Activated effector memory CD4-positive, alpha-beta T cell treated with anti-CD3 and anti-CD28 coated beads, Interleukin-2, amount 50 U/mL, for 16 hours (primary cell): Measurements from ENCODE around the gene PSMB7.

Experiments used
- DNase-seq: peaks from one replicate; pipeline ENCODE4 v3.0.0-alpha.2; 2020

PSMB7 gene

DNA sequence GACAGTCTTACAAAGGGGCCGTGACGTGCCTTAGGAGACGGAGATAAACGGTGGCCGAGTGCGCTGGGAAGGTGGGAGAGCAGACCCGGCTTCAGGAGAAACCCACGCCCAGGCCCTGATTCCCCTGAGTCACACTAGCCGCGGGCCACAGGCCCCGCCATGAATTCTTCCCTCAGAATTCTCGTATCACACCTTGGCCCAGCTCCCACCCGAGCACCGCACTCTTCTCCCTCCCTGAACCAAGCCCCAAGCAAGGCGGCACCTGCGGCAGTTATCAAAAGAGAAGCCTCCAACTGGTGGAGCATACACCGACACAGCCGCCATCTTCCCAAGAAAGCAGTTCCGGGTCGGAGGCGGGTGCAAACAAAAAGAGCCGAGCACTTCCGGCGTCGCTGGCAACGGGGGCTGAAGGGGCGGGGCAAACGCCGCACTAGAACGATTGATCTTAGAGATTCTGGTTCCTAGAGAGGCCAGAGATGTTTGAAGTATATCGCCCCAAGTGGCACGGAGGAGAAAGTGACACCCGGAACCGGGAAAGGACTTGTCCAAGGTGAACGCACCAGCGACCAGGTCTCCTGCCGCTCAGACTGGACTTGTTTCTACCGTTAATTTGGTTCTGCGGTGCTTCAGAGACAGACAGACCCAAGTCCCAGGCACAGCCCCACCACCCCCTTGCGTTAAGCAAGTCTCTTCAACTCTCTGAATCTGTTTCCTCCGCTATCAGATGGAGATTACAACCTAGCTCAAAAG lies at the start of gene PSMB7:
TSS of gene PSMB7 (minus strand) at position 341 of the 750 bp plus-strand sequence. CDS start at position 324, 17 bp downstream.
- DNase-seq: peak; percentile 99

DNA sequence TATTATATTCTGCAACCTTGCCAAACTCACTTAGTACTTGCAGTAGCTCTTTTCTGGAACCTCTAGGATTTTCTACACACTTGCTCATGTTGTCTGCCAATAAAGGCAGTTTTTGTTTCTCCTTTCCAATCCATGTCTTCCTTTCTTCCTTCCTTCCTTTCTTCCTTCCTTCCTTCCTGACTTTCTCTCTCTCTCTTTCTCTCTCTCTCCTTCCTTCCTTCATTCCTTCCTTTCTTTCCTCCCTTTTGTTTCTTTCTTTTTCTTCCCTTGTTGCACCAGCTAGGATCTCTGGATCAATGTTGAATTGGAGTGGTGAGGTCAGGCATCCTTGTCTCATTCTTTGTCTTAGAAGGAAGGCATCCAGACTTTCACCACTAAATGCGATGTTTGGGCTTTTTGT lies 47.5 kb upstream of the PSMB7 start:
- DNase-seq: no peak

DNA sequence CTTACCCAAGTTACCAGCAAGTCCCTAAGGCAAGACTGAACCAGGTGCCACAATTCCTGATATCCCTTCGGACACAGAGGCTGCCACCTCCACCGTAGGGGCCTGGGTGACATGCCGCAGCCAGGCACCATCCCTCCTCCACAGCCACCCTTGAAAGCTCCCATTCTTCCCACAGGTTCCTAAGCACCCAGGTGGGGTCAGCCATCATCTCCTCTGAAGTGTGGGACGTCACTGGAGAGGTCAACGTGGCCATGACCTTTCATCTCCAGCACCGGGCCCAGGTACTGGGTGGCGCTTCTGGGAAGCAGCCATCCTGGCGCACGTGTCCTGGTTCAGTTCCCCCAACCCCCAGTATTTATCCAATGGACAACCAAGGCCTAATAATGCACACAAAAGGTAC lies 43.2 kb upstream of the PSMB7 start:
- no peak for DNase-seq

DNA sequence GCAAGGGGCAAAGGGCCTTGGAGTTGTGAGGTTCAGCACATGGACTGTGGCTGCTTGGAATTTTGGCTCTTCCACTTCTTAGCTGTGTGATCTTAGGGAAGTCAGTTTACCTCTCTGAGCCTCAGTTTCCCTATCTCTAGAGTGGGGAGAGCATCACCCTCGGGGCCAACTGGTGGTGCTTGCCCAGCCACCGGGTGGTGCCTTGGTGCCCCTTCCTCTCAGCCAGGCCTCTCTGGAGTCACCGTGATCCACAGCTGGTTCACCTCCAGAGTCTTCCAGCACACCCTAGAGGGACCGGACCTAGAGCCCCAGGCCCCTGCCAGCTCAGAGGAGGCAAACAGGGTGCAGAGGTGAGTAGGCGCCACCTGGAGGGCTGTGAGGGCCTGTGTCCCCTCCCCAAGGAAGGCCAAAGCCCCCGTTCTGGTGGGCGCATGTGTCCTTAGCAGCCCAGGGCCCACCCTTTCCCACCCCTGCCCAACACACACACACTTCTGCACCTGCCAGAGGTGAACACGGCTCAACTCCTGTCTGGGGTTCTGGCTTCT lies 42.7 kb upstream of the PSMB7 start:
- no peak for DNase-seq

DNA sequence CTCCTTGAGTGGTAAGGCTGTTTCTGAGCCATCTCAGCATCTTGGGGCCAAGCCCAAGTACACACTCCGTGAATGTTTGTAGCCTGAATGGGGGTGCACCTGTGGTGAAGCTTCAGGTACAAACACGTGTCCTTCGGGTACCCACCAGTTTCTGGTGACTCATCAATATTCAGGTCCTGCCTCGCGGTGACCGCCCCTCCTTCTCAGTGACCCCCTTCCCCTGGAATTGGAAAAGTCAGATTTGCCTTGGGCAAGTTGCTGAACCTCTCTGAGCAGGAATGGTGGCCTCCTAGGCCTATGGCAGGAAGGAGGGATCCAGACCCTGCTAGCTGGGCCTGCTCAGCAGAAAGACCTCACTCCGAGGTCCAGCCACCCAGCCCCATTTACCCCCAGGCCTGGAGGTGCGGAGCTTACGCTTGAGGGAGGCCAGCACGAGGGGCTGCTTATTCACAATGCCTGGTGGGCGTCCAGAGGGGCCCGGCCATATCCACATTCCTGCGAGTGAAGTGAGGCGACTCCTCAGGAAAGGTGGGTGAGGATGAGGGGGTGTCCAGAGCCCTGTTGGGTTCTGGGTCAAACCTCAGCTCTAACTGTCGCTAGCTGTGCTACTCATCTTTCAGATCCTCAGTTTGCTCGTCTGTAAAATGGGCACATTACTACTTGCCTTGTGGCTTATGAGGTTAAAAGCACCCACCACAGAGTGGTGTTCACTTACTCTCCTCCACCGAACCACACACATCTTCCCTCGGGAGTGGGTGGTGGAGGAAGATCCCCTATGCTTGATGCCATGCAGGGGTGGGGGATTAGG lies 42.0 kb upstream of the PSMB7 start:
- DNase-seq: no peak

DNA sequence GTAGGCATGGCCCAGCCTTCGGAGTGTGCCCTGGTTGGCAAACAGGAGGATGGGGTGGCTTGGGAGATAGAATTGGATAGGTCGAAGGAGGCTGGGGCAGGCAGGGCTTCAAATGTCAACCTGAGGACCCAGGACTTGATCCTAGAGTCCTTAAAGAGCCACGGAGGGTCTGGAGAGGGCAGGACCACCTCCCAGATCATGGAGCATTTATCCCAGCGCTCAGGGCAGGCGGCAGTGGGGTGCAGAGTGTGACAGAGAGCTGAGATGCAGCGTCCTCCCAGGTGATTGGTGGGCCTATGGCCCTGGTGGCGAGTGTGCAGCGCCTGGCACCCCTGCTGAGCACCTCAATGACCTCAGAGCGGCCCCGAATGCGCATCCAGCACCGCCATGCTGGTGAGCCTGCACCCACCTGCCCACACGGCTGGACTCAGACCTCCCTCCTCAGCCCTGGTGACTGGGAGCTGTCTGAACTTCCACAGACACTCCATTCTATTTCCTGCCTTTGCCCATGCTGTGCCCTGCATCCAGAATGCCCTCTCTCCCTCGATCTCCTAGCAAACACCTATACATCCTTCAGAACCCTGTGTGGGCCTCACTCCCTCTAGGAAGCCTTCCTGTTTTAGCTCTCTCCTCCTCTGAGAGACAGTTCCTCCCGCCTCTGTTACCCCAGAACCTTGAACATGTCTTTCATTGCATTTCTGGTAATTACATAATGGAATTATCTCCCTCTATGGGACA lies 41.3 kb upstream of the PSMB7 start:
- no peak for DNase-seq

DNA sequence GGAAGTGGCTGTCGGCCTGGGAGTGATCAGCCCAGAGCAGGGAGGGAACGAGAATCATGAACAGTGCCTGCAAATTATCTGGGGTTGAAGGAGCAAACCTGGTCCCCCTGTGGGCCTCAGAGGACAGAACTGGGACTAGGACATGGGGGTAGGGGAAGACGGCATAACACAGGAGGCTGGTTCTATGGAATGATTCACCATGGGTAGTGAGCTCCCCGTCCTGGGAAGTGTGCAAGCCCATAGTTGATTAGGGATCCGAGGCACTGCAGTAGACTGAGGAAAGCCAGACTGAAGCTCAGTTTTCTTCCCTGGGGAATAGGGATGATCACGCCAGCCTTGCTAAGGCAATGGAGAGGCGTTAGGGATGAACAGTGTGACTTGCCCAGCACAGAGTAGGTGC lies 40.6 kb upstream of the PSMB7 start:
- DNase-seq: no peak

DNA sequence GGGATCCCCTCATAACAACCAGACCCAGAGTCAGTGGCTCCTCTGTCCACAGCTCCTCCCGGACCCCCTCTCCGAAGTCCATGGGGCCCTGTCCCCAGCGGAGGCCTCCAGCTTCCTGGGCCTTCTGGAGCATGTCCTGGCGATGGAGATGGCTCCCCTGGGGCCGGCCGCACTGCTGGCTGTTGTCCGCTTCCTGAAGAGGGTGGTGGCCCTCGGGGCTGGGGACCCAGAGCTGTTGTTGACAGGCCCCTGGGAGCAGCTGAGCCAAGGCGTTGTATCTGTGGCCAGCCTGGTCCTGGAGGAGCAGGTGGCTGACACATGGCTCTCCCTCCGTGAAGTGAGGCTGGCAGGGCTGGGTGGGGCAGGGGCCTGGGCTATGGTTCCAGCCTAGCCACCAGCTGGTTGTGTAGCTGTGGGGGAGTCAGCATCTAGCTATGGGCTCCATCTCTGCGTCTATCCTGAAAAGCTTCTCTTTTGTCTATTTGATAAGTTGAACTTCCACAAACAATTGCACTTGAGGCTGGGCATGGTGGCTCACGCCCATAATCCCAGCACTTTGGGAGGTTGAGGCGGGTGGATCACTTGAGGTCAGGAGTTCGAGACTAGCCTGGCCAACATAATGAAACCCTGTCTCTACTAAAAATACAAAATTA lies 39.7 kb upstream of the PSMB7 start:
- DNase-seq: no peak

DNA sequence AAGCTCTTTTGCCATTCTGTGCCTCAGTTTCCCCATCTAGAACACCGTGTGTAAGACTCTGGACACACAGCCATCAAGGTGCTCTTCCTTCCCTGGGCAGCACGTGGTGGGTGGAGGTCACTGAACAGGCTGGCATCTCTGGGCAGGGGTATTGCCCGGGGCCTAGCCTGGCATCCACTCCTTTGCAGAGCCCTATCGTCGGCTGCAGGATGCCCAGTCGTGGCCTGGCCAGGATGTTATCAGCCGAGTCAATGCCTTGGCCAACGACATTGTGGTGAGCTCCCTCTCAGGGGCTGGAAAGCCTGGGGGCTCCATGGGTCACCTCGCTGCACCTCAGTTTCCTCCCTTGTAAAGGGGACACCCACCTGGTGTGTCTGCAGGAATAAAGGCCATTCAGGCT lies 39.1 kb upstream of the PSMB7 start:
- no peak for DNase-seq

DNA sequence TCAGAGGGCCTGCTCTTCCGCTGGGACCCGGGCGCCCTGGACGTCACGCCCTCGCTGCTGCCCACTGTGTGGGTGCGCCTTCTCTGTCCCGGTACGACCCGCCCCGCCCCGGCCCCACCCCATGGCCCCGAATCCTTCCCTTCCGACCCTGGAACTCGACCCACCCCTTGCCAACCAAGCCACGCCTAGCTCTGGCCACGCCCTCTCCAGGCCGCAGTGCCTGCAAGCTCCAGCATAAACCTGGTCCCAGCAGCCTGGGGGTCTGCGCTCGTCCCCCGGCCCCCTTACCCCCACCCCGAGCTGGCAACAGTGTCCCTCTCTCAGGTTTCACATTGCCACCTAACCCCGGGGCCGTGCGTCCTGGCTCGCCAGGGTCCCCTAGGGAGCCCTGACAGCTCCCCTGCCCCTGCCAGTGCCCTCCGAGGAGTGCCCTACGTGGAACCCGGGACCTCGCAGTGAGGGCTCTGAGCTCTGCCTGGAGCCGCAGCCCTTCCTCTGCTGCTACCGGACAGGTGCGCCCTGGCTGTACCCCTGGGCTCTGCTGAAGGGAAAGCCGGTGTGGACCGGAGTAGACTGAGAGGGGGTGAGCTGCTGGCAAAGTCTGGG lies 38.4 kb upstream of the PSMB7 start:
- no peak for DNase-seq

DNA sequence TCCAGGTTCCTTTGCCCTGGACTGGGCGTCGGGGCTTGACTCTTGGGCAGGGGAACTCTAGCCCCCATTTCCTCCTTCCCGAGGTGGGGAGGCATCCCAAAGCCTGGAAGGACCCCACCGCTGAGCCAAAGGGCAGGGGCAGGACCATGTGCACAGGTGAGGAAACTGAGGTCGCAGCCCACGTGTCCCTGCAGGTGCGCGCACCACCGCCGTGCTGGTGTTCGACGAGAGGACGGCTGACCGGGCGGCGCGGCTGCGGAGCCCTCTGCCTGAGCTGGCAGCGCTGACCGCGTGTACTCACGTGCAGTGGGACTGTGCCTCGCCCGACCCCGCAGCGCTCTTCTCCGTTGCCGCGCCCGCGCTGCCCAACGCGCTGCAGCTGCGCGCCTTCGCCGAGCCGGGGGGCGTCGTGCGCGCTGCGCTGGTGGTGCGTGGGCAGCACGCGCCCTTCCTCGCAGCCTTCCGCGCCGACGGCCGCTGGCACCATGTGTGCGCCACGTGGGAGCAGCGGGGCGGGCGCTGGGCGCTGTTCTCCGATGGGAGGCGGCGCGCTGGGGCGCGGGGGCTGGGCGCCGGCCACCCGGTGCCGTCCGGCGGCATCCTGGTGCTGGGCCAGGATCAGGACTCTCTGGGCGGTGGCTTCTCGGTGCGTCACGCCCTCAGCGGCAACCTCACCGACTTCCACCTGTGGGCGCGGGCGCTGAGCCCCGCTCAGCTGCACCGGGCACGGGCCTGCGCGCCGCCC lies 37.8 kb upstream of the PSMB7 start:
- DNase-seq: no peak

DNA sequence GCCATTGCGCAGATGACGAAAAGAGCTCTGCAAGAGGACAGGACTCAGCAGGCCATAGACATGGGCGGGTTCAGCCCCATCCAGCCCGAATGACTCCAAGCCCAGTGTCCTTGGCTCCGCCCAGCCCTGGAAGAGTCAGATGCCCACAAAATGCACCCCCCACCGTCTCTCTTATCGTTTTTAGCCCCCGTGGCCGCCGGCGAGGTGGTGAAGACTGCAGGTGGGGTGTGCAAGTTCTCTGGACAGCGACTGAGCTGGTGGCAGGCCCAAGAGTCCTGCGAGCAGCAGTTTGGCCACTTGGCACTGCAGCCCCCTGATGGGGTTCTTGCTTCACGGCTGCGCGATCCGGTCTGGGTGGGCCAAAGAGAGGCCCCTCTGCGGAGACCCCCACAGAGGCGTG lies 37.1 kb upstream of the PSMB7 start:
- no peak for DNase-seq

DNA sequence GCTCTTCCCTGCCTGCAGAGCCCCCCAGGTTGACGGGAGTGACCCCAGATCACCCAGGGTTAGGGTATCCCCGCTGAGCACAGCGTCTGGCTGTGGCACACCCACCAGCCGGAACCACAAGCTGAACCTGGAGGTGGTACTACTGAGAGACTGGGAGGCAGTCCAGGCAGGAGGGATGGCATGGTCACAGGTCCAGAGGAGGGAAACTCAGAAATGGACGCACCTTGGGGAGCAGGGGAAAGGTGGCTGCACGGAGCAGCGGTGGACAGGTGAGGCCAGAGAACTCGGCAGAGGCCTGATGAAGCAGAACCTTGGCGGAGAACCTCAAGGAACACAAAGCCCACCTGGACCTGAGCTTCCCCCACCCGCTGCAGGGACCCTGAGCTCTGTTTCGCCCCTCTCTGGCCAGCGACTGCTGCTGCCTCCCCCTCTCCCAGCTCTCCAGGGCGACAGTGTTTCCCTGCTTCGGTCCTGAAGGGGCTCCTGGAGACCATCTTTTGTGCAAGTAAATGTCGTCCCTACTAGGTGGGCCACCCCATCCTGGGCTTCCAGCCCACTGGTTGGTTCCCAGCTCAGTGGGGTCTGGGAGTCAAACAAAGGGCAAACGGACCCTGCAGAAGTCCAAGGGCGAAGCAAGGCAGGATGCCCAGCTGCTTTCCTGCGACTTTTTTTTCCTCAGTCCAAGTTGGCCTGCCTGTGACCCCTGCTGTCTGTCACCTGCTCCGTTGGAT lies 35.9 kb upstream of the PSMB7 start:
- no peak for DNase-seq

DNA sequence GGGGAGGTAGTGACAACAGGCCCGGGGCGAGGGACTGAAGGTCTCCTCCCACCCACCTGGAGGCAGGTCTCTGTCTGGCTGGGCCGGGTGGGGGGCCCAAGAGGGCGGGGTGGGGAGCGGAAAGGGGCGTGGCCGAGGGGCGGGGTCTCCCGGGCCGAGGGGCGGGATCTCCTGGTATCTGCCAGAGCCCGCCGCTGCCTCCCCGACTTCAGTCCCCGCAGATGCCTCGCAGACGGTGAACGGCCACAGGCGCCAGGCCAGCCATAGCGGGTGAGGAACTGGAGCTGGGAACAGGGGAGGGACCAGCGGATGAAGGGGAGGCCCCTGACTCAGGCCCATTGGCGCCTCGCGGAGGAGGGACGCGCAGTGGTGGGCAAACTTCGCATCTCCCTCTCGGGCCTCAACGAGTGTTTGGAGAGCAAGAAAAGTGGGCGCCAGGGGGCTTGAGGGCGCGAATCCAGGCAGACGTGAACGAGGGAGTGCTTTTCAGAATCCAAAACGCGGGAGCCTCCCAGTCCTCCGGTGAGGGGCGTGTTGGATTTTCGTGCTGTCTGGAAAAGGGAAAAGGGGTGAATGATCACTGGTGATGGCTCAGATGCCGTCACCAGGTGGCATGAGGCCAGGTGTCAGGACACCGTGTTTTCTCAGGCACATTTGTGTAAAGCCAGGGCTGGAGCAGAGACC lies 35.1 kb upstream of the PSMB7 start, which contains the start of gene ADGRD2:
TSS of gene ADGRD2 (plus strand) at position 211 of the 684 bp plus-strand sequence. CDS start 1,216 bp downstream, outside the sequence.
- peak; percentile 61 for DNase-seq

DNA sequence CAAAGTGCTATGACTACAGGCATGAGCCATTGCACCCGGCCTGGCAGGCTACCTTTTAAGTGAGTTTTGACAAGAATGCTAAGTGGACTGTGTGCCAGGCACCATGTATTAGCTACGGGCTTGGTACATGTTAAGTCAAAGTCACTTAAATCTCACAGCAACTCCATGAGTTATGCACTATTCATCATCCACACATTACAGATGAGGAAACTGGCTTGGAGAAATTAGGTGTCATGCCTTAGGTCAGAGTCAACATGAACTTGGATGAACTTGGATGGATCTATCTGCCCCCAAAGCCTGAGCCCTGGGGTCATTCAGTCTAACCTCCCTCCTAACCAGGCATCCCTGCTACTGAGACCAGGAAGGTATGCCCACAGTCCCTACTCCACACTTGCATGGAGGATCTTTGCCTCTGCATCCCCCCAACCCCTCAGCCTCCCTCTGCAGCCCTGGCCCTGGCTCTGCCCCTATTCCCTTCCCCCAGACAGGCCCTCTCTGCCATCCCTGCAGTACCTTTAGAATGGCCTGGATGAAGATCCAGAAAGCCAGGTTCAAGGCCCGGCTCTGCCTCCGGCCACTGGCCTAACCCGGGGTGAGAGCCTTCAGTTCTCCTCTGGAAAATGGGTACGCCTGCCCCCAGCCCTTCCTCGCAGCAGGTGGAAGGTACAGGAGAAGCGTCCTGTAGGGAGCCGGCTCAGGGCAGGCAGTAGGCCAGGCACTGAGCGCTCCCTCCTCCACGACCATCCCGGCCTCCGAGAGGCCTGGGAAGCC lies 34.3 kb upstream of the PSMB7 start:
- peak; percentile 38 for DNase-seq

DNA sequence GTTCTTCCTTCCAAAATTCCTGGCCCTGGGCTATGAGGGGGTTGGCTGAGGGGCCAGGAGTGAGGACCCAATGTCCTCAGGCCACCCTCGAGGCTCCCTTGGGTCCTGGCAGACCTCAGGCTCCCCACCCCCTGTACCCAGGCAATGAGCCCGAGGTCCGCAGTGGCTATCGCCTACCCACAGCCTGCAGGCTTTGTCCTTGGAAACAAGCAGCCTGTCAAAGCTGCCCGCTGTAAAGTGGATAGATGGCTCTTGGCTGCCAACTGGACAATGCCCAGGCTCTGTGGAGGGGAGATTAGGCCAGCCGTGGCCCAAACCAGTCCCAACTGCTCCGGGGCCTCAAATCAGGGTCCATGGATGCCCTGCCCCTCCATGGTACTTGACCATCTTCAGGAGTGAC lies 32.8 kb upstream of the PSMB7 start:
- peak; percentile 47 for DNase-seq

DNA sequence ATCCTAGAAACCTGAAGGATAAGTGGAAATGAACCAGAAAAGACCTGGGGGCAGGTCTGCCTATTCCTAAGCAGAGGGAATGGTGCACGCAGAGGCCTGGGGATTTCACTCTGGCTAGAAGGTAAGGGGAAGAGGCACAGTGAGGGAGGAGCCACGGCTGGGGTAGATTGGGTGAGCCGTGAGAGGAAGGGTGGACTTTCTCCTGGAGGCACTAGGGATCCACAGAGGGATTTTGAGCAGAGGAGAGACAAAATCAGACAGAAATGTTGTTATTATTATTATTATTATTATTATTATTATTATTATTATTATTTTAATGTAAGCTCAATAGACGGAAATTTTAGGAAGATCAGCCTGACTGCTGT lies 32.0 kb upstream of the PSMB7 start:
- no peak for DNase-seq

DNA sequence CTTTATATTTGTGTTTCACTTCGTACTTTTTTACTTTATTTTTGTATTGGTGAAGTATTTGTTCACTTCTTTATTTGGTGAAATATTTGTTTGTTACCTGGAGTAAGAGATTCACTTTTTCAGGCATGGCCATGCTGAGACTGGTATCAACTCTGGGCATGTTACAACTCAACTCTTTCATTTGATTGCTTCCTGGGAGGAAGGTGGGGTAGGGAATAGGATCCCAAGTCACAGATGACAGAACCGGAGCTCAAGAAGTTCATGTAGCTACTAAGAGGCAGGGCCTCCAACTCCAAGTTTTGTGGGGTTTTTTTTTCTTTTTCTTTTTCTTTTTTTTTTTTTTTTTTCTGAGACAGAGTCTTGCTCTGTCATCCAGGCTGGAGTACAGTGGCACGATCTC lies 28.9 kb upstream of the PSMB7 start:
- DNase-seq: no peak

DNA sequence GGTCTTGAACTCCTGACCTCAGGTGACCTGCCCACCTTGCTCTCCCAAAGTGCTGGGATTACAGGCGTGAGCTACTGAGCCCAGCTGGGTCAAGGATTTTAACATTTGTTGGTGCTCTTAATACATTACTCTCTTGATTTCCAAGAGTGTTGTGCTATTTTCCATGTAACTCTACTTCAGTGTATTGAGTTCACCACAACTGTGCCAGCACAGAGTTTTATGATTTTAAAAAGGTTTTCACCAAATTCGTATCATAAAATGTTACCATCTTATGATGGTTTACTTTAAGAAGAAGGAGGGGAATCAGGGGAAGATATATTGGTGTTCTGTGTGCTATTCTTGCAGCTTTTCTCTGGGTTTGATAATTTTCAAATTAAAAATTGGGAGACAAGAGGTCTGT lies 28.4 kb upstream of the PSMB7 start:
- no peak for DNase-seq
